T-helper 1 cell (primary cell): ENCODE data around the gene CAPS.
A peak's percentile ranks its signal among the peaks of the same experiment; 100 is the strongest.

Experiments
- DNase-seq, 5 donors: peaks; one replicate each; pipeline ENCODE4 v3.0.0-alpha.2; 2012 to 2020

CAPS gene

DNA sequence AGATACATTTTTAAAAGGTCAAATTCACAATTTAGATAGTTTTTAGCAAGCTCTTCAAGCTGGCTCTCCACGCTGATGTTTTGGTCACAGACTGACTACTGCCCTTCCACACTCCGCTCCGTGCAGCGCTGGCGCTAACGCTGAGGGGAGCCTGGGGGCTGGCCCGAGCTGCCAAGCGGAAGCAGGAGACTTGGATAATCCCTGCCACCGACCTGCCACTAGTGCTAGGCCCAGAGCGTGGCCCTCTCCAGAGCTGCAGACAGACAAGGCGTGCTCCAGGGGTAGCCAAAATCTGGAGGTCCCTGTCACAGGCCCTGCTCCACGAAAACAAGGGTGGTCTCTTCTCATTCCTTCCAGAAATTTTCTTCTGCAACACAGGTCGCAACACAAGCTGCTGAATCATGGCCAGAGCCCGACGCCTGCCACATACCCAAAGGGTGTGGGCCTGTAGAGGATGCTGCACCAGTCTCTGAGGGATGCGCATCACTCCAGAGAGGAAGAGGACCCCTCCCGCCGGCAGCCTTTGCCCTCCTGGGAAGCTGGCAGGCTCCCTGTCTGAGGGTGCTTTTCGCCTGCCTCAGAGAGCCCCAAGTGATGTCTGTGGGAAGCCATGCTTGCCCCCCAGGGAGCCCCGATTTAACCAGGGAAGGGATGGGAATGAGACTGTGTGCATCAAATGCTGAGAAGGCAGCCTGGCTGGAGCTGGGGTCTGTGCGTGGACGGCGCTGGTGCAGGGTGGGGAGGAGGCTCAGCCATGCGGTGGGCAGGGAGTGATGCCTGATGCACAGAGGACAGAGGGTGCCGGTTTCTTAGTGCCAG, 21.6 kb downstream of the CAPS start:
- no peak for DNase-seq

DNA sequence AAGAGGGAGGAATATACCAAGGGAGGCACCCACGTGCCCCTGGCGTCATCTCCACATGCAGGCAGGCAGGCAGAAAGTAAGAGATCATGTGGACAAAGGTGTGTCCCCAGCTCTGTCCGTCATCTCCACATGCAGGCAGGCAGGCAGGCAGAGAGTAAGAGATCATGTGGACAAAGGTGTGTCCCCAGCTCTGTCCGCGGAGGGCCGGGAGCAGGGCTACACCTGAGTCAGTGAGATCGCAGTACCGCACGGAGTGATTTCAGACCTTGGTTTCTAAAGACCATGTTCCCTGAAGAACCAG, 22.2 kb downstream of the CAPS start:
- DNase-seq: no peak

DNA sequence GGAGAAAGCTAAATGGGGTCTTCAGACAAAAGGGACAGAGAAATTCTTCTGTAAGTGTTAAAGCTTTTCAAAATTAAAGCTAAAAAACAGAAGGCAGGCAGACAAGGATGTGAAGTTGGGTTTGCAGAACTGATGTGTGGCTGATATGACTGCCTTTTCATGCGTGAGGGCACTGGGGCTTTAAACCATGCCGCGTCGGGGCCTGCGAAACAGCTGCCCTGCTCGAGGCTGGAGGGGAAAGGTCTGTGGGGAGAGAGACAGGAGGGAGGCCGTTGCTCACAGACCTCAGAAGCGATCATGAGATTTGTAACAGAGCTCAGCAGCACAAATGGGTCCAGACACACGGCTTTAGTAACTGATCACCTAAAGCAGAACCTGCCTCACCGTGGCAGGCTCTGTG, 23.5 kb downstream of the CAPS start:
- no peak for DNase-seq

GRCh38 chr19:5940260-5941208, 26.5 kb downstream of the CAPS start:
- DNase-seq: no peak

- DNase-seq: no peak
These were observed 27.6 kb downstream of the CAPS start for GRCh38 chr19:5941673-5942072.

DNA sequence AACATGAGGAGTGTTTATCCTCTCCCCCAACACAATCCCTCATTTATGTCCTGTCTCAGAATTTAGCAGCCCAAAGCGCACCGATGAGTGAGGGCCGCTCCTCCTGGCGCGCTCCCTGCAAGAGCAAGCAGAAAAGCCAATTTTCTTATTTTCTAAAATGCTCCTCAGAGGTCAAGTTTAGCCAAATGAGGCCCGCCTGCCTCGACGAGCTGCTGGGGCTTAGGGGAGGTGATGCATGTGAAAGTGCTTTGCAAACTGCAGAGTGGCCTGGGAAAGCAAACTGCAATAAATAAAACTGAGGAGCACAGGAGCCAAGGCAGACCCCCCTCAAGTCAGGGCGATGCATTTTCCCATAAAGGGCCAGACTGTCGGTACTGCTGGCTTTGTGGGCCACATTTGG, 29.0 kb downstream of the CAPS start:
- no peak for DNase-seq

DNA sequence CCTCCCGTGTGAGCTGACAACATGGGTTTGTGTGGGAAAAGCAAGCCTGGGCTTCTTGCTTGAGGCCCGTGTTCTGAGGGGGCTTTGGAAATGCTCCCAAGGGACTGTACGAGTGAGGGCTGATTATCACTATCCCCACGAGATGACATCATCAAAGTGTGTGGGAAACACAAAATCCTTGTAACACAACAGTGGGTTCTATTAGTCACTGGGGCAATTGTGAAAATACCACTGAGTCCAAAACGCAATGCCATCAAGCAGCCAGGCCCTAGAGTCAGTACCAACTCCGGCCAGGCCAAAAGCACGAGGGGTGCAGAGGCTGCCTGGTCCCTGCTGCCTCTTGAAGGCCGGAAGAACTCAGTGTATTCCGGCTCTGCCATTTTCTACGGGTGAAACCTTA, 29.6 kb downstream of the CAPS start:
- DNase-seq: no peak

- no peak for DNase-seq
These were observed 33.4 kb downstream of the CAPS start for GRCh38 chr19:5947435-5947834.

DNA sequence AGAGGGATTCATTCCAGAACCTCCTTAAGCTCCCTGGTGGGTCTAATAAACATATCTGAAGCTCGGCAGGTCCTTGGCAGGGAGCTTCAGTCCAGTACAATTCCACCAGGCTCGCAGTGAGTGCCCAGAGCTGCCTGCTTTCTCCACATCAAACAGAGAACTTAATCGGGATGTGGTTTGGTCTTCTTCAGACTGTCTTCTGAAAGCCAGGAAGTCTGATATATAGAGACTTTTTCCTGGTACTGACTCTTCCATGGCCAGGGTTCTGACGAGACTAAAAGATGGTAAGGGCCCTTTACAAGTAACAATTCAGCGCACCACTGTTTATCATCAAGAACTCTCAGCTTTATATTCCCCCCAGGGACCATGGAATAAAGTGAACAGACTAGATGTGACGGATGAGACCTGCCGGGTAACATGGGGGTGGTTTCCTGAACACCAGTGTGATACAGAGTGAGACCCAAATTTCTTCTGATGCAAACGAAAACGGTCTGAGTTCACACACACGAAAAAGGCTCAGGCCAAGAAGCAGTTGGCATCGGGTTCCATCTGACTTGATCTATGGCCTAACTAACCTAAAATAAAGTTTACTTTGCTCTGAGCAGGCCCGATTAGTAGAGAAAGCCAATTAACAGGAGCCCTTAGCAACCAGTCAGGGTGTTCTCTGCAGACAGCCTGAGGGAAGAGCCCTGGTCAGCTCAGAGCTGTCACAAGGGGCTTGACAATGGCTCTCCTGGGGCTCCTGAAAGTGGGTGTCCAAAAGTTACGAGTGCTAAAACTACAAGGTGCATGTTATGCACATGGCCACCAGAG, 34.9 kb downstream of the CAPS start:
- DNase-seq: peak in 1 of 5 donors; percentile 47

- DNase-seq: peak in 3 of 5 donors; percentile 27 to 46 (median 27)
These were observed 35.8 kb downstream of the CAPS start for GRCh38 chr19:5949792-5950305.

- no peak for DNase-seq
These were observed 36.7 kb downstream of the CAPS start for GRCh38 chr19:5950741-5951140.

DNA sequence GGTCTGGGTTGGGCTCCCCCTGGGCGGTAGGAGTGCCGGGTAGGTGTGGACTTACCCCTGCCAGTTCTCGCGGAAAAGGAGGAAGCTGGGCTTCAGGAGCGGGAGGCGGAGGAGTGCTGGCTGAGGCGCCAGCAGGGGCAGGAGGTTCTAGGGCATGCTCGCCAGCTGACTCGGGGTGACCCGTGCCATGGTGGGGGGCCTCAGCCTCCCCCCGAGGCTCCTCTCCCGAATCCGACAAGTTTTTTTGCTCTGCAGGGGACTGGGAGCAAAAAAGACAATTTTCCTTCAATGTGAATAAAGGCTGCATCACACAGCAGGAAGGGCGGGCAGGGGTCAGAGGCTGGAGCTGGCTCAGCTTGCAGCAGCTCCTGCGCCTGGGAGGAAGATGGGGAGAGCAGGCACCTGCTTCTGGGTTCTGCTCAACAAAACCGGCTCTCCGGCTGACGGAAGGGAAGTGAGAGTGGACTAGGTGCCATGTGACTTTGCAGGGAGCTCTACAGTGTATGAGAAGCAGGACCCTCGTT, 37.3 kb downstream of the CAPS start:
- no peak for DNase-seq

DNA sequence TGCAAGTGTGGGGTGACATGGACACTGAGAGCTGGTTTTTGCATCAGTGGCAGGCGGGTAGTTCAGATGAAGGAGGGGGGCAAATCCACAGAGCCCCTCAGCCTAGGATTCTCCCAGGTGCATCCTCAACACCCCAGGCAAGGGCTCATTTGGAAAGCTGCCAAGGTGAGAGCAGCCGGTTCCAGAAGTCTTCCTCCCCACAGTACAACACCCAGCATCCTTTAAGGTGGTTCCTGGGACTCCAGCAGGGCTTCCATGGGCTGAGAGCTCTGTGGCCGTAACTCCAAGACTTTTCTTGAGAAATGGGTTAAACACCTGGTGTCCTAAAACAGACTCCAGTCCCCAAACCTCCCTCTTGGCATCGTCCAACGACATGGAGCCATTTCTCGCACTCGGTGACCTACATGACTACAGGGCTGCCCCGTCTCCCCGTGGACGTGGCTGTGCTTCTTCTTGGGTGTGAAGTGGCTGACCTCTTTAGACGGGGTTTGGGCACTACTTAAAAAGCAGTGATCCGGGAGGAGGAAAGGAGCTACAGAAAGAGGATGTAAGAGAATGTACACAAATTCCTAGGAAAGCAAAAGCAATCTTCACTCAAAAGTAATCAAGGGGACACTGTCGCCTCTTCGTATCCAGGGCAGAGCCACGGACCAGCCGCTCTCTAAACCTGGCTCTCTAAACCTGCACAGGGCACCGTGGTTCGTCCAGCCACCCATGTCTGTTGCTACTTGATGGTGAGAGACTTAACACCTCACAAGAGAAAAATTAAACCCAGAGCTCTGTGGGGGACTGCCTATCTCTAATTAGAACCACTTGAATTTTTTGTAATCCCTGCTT, 38.4 kb downstream of the CAPS start:
- DNase-seq: no peak

DNA sequence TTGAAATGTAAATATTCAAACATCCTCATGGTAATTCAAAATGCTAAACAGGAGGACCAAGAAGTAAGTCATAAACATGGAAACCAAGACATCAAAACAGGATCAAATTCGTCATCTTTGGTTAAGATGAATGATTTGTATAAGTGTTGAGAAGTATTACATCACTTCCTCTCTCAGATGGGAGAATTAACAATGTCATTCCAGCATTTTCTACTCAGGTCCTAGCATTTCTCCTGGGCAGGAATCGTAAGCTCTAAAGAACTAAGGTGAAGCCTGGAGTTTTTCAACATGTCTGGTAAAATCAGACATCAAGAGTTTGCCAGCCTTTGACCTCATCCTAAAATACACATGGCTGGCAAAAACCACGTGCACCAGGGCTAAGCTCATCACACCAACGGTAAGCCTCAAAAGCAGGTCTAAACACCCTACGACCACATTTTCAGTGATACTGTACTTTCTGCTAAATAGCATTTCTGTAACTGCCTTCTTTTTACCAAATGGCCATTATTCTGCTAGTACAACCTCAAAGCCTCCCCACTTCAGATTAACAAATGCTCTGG, 39.1 kb downstream of the CAPS start:
- peak in 1 of 5 donors; percentile 52 for DNase-seq

- DNase-seq: peak in 2 of 5 donors; percentile 17 to 40
These were observed 39.7 kb downstream of the CAPS start for GRCh38 chr19:5953680-5954213.

- DNase-seq: no peak
These were observed 40.2 kb downstream of the CAPS start for GRCh38 chr19:5954293-5954692.

DNA sequence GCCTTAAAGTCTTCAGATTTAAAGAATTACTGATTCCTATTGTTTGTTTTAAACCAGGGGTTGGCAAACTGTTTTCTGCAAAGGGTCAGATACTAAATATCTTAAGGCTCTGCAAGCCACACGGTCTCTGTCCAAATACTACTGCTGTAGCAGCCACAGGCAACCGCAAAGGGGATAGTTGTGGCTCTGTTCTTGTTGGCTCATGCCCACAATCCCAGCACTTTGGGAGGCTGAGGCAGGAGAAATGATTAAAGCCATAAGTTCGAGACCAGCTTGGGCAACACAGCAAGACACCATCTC, 41.5 kb downstream of the CAPS start:
- no peak for DNase-seq

DNA sequence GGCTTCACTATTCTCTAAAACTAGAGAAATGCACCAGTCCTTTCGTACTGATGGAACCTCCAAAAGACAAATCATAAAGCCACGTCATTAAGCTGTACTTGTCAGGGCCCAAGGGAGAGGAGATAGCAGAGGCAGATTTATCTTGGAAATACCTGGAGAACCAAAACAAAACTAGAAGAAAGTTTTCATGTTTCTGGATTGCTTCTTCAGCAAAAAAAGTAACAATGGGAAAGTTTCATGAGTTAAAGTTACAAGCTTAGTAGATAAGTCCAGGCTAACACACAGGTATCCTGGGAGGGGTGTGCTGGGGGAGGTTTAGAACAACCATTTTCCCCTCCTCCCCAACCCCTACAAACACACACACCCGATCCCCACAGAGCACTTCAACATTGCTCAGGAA, 42.3 kb downstream of the CAPS start:
- DNase-seq: no peak

GRCh38 chr19:5956728-5957127, 42.7 kb downstream of the CAPS start:
- no peak for DNase-seq

- DNase-seq: no peak
These were observed 43.1 kb downstream of the CAPS start for GRCh38 chr19:5957170-5957569.
